Mesendoderm (in vitro differentiated cells): Measurements from ENCODE around the gene ZSWIM4.

Source experiments
- DNase-seq: peaks from one replicate; pipeline ENCODE4 v3.0.0; 2013
- H2AK5ac ChIP-seq: 2 replicates; pipeline ENCODE4 v1.6.1; 2013; ENCODE audit warnings: low read length, inconsistent platforms
- H2BK120ac ChIP-seq: 2 replicates; pipeline ENCODE4 v1.6.1; 2013; ENCODE audit warnings: low read depth, mild to moderate bottlenecking, low read length, moderate library complexity, mixed read lengths
- H2BK15ac ChIP-seq: replicated peaks from 2 replicates; pipeline ENCODE4 v1.6.1; 2013; ENCODE audit warnings: low read depth, mild to moderate bottlenecking, moderate library complexity
- H2BK5ac ChIP-seq: 2 replicates; pipeline ENCODE4 v1.6.1; 2013; ENCODE audit warnings: low read length, inconsistent platforms
- H3K18ac ChIP-seq: 2 replicates; pipeline ENCODE4 v1.6.1; 2013; ENCODE audit warnings: mild to moderate bottlenecking, low read length, mixed read lengths
- H3K23ac ChIP-seq: one replicate; pipeline ENCODE4 v1.6.1; 2013; ENCODE audit warnings: low read length
- H3K27ac ChIP-seq: 2 replicates; pipeline ENCODE4 v1.5.1; 2013; ENCODE audit warnings: low read depth, mild to moderate bottlenecking, inconsistent platforms, low read length, moderate library complexity
- H3K27me3 ChIP-seq: 2 replicates; pipeline ENCODE4 v1.6.1; 2013; ENCODE audit warnings: low read length, control low read depth, mild to moderate bottlenecking, inconsistent platforms; ENCODE audit not compliant: insufficient read depth, poor library complexity
- H3K36me3 ChIP-seq: 2 replicates; pipeline ENCODE4 v1.6.1; 2013; ENCODE audit warnings: low read length, inconsistent platforms; ENCODE audit not compliant: control insufficient read depth, insufficient read depth
- H3K4ac ChIP-seq: one replicate; pipeline ENCODE4 v1.6.1; 2013; ENCODE audit warnings: low read depth, mild to moderate bottlenecking, low read length, moderate library complexity
- H3K4me1 ChIP-seq: 2 replicates; pipeline ENCODE4 v1.6.1; 2013; ENCODE audit warnings: low read depth, low read length, inconsistent platforms; ENCODE audit not compliant: control insufficient read depth
- H3K4me2 ChIP-seq: 2 replicates; pipeline ENCODE4 v1.6.1; 2013; ENCODE audit warnings: low read length
- H3K4me3 ChIP-seq: 2 replicates; pipeline ENCODE4 v1.5.1; 2013; ENCODE audit warnings: mild to moderate bottlenecking, low read length
- H3K56ac ChIP-seq: one replicate; pipeline ENCODE4 v1.6.1; 2013; ENCODE audit warnings: low read length
- H3K79me1 ChIP-seq: 2 replicates; pipeline ENCODE4 v1.6.1; 2013; ENCODE audit warnings: low read length, inconsistent platforms
- H3K79me2 ChIP-seq: 2 replicates; pipeline ENCODE4 v1.6.1; 2013; ENCODE audit warnings: mild to moderate bottlenecking, low read length; ENCODE audit not compliant: control insufficient read depth, insufficient read depth
- H3K9ac ChIP-seq: 2 replicates; pipeline ENCODE4 v1.6.1; 2013; ENCODE audit warnings: low read length, inconsistent platforms
- H4K5ac ChIP-seq: one replicate; pipeline ENCODE4 v1.6.1; 2013; ENCODE audit warnings: low read length
- H4K8ac ChIP-seq: one replicate; pipeline ENCODE4 v1.6.1; 2013; ENCODE audit warnings: low read depth, mild to moderate bottlenecking, control low read depth, low read length, moderate library complexity
- WGBS: extraction: QIAGEN DNeasy Blood & Tissue Kit; methylation state at CpG from one replicate; pipeline ENCODE4 v1.1.7; 2013; ENCODE audit warnings: low lambda C conversion rate, missing lambda C conversion rate; ENCODE audit not compliant: insufficient coverage; ENCODE audit errors: extremely low coverage; 5-methylcytosine and 5-hydroxymethylcytosine counted together

The ZSWIM4 gene

DNA sequence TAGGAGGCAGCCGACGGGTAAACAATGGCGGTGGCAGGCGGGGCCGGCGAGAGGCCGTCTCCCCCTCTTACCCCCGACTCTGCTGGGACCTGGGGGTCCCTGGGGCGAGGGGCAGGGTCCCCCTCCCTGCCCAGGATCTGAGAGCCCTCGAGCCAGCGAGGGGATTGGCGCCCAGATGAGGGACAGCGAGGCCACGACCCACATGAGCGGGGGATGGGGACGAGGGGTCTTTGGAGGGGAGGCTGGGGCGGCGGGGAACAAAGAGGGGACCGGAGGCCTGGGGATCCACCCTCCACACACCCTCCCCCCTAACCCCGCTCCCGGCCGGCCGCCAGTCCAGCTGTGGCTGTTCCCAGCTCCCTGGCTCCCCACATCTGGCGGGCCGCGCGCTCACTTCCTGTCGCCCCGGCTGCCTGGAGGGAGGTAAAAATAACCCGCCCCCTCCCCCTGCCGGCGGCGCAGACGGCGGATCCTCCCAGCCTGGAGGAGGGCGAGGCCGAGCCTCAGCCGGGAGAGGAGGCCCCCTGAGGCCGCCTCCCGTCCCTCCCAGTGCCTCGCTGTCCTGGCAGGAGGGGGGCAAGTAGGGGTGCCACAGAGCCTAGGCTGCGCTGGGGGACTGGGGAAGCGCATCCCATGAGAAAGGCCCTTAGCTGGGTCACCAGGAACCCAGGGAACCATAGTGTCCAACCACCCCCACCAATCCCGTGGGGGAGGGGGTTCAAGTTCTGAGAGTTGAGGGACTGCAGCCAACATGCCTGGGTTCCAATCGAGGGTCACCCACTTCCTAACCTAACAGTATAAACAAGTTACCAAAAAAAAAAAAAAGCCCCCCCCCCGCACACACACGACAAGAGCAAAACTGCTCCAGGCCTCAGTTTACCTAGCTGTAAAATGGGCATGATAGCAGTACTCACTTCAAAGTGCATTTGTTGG, 52.4 kb downstream of the ZSWIM4 start:
- Histone ChIP-seq H2BK5ac (peak overlapping the region; percentile 96), H4K8ac (peak overlapping the region; percentile 95), H3K27me3 (no peaks in the 10 kb centered on the region), H3K4me2 (peak overlapping the region; percentile 88), H4K5ac (no peak overlapping the region), H3K79me1 (no peaks in the 10 kb centered on the region), H3K4ac (peak overlapping the region; percentile 57), H3K23ac (no peak overlapping the region), H3K9ac (peak overlapping the region; percentile 93), H3K27ac (peak overlapping the region; percentile 99), H2AK5ac (no peak overlapping the region), H3K79me2 (no peaks in the 10 kb centered on the region), H3K4me3 (peak overlapping the region; percentile 54), H3K56ac (peak overlapping the region; percentile 100), H3K18ac (peak overlapping the region; percentile 98), H3K4me1 (peaks cover 7% of the 10 kb centered on the region), H2BK15ac (peak overlapping the region; percentile 10), H2BK120ac (peak overlapping the region; percentile 99), H3K36me3 (no peaks in the 10 kb centered on the region)
- no CpG with 5 or more reads among the region's 47 CpGs for WGBS
- peak; percentile 97 for DNase-seq

DNA sequence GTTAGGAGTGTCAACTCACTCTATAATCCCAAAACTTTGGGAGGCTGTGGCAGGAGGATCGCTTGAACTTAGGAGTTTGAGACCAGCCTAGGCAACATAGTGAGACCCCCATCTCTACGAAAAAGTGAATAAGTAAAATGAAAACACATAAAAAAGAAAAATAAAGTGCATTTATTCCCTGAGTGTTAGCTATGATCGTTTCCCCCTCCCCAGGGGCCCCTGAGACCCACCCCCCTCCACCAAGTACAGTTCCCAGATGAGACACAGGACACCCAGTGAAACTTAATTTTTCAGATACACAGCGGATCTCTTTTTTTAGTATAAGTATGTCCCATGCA, 53.1 kb downstream of the ZSWIM4 start:
- no peak overlapping the region for H3K23ac ChIP-seq
- H3K4ac ChIP-seq: no peak overlapping the region
- no peak overlapping the region for H3K18ac ChIP-seq
- H3K9ac ChIP-seq: no peak overlapping the region
- peak overlapping the region; percentile 99 for H3K27ac ChIP-seq
- no CpG with 5 or more reads among the region's 4 CpGs for WGBS
- no peaks in the 10 kb centered on the region for H3K79me2 ChIP-seq
- peaks cover 5% of the 10 kb centered on the region for H3K4me1 ChIP-seq
- no peaks in the 10 kb centered on the region for H3K27me3 ChIP-seq
- no peak overlapping the region for H3K56ac ChIP-seq
- no peak overlapping the region for H2BK120ac ChIP-seq
- no peak overlapping the region for H2BK5ac ChIP-seq
- no peak overlapping the region for H2BK15ac ChIP-seq
- no peaks in the 10 kb centered on the region for H3K36me3 ChIP-seq
- H4K5ac ChIP-seq: no peak overlapping the region
- no peaks in the 10 kb centered on the region for H3K79me1 ChIP-seq
- no peak overlapping the region for H3K4me3 ChIP-seq
- H3K4me2 ChIP-seq: no peak overlapping the region
- H2AK5ac ChIP-seq: no peak overlapping the region
- no peak overlapping the region for H4K8ac ChIP-seq
- DNase-seq: no peak

DNA sequence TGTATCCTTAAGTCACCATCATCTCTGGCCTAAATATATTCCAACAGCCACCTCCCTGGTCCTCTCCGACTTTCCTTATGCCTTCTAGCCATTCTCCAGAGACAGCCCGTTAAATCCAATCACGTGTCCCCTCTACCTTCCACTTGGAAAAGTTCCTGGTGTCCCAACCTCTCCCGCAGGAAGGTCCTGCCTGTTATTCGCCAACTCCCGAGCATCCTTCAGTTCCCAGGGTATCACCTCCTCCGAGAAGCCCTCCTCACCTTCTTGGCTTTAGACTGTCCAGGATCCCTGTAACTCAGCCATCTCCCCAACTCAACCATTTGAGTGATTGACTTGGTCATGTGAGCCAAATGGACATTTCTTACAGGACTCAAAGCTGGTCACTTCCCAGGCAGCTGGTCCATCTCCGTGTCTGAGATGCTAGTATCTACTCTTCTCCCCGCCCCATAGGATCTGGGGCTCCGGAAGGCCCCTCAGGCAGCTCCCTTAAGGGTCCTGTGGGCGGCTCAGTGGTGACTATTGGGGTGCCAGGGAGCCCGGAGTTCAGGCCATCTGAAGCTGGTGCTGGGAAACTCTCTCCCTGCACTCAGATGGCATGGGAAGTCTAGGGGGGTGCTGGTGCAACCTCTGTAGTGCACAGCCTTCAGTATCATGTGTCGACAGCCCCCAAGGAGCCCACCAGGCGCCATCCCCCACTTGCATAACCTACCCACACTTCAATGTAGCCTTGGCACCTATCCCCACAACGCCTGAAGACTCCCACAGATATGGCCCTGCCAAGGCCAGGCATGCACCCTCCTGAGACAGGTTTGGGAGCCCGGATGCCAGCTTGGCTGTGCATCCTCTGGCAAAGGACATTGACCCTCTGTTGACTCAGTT, 53.8 kb downstream of the ZSWIM4 start:
- H3K4me2 ChIP-seq: no peak overlapping the region
- no peak overlapping the region for H2BK5ac ChIP-seq
- peak overlapping the region; percentile 5 for H3K4ac ChIP-seq
- no peak overlapping the region for H4K5ac ChIP-seq
- no peaks in the 10 kb centered on the region for H3K79me1 ChIP-seq
- WGBS: no CpG with 5 or more reads among the region's 16 CpGs
- H2AK5ac ChIP-seq: no peak overlapping the region
- no peak overlapping the region for H2BK120ac ChIP-seq
- H3K56ac ChIP-seq: peak overlapping the region; percentile 22
- no peaks in the 10 kb centered on the region for H3K36me3 ChIP-seq
- no peak overlapping the region for H4K8ac ChIP-seq
- peak; percentile 72 for DNase-seq
- H3K27me3 ChIP-seq: no peaks in the 10 kb centered on the region
- no peaks in the 10 kb centered on the region for H3K79me2 ChIP-seq
- H3K9ac ChIP-seq: no peak overlapping the region
- H3K4me1 ChIP-seq: peaks cover 5% of the 10 kb centered on the region
- no peak overlapping the region for H3K27ac ChIP-seq
- H3K23ac ChIP-seq: no peak overlapping the region
- no peak overlapping the region for H3K4me3 ChIP-seq
- H2BK15ac ChIP-seq: no peak overlapping the region
- H3K18ac ChIP-seq: no peak overlapping the region

DNA sequence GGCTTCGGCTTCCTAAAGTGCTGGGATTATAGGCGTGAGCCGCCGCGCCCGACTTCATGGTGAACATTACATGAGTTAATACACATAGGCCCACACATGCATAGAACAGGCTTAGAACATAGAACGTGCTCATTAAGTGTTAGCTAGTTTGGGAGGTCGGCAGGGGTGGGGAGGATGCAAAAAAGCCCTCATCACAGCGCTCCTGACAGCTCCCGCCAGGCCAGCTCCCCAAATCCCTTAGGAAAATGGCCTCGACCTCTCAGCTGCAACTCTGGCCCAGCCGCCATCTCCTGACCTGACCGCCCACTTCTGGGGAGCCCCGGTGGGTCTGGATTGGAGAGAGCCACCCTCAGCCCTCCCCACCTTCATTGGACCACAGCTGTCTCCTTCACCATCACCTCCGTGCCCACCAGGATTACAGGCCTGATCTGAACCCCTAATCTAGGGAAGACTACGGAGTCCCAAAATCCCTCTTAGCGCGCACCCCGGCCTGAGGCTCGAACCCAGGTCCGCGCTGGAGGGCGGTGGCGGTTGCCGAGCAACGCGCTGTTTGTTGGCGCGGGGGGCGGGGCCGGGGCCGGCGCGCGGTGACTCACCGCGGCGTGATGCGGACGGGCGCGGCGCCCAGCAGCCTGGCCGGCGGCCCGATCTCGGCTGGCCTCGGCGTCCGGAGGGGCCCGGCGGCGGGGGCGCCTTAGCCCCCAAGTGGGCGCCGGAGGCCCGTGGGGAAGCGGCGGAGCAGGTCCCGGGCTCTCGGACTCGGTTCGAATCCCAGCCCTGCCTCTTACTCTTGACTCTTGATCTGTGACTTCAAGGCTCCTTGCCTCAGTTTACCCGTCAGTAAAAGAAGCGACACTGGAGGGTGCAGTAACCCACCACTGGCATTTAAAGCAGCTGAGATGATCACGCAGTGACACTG, 55.0 kb downstream of the ZSWIM4 start:
- Histone ChIP-seq H3K4me2 (peak overlapping the region; percentile 7), H3K79me1 (no peaks in the 10 kb centered on the region), H3K23ac (no peak overlapping the region), H3K36me3 (no peaks in the 10 kb centered on the region), H4K8ac (no peak overlapping the region), H3K27me3 (no peaks in the 10 kb centered on the region), H4K5ac (peak overlapping the region; percentile 21), H3K9ac (peak overlapping the region; percentile 34), H2BK15ac (no peak overlapping the region), H3K4me3 (no peak overlapping the region), H3K18ac (peak overlapping the region; percentile 32), H3K4ac (peak overlapping the region; percentile 25), H2AK5ac (no peak overlapping the region), H3K79me2 (no peaks in the 10 kb centered on the region), H3K27ac (peak overlapping the region; percentile 48), H3K4me1 (peaks cover 5% of the 10 kb centered on the region), H3K56ac (peak overlapping the region; percentile 84), H2BK5ac (no peak overlapping the region), H2BK120ac (no peak overlapping the region)
- no CpG with 5 or more reads among the region's 66 CpGs for WGBS
- DNase-seq: peak; percentile 88
